ENCODE results near the gene FOXP1.

- TF ChIP-seq CTCF (IDR thresholded peaks at IDR 0.05; ENCODE audit: low read depth, low read length) (no peak), EZH2phosphoT487 (IDR thresholded peaks at IDR 0.05; ENCODE audit: low read depth) (no peak)
Measured at GRCh38 chr3:71551311-71551919, 32.1 kb downstream of the FOXP1 start.

All from OCI-LY3 (cell line).